ENCODE measurements around the gene BMP6.
A peak's percentile ranks its signal among the peaks of the same experiment; 100 is the strongest.

BMP6 gene

GRCh38 chr6:7725849-7726415, at the start of gene BMP6:
TSS of gene BMP6 (plus strand) at chr6:7726099. CDS start at chr6:7726956, 857 bp downstream.
- peak within 1 kb of the TSS; percentile 37 for H3K4me3 Mint-ChIP-seq
- no peaks in the 10 kb centered on the region for H3K9me3 Mint-ChIP-seq
- no peaks in the 10 kb centered on the region for H3K36me3 Mint-ChIP-seq (ENCODE audit: low read depth)
- H3K27ac Mint-ChIP-seq = no peak within 1 kb of the TSS
- peaks cover 78% of the 10 kb centered on the region for H3K27me3 Mint-ChIP-seq
- H3K4me1 Mint-ChIP-seq (ENCODE audit: low read depth) = peaks cover 16% of the 10 kb centered on the region

- no peaks in the 10 kb centered on the region for H3K4me1 Mint-ChIP-seq (ENCODE audit: low read depth)
- H3K27me3 Mint-ChIP-seq = peaks cover 17% of the 10 kb centered on the region
- H3K36me3 Mint-ChIP-seq (ENCODE audit: low read depth) = no peaks in the 10 kb centered on the region
- H3K4me3 Mint-ChIP-seq = no peak overlapping the region
- no peak overlapping the region for H3K27ac Mint-ChIP-seq
- no peaks in the 10 kb centered on the region for H3K9me3 Mint-ChIP-seq
Observed at GRCh38 chr6:7677229-7677628, 48.7 kb upstream of the BMP6 start.

GRCh38 chr6:7680393-7681075, 45.4 kb upstream of the BMP6 start:
- Mint-ChIP-seq H3K4me1 (ENCODE audit: low read depth) (no peaks in the 10 kb centered on the region), H3K36me3 (ENCODE audit: low read depth) (no peaks in the 10 kb centered on the region), H3K27me3 (peaks cover 21% of the 10 kb centered on the region), H3K27ac (no peak overlapping the region), H3K4me3 (no peak overlapping the region), H3K9me3 (no peaks in the 10 kb centered on the region)

GRCh38 chr6:7681449-7681848, 44.5 kb upstream of the BMP6 start:
- Mint-ChIP-seq H3K27me3 (peaks cover 22% of the 10 kb centered on the region), H3K36me3 (ENCODE audit: low read depth) (no peaks in the 10 kb centered on the region), H3K27ac (no peak overlapping the region), H3K9me3 (no peaks in the 10 kb centered on the region), H3K4me3 (no peak overlapping the region), H3K4me1 (ENCODE audit: low read depth) (no peaks in the 10 kb centered on the region)

- Mint-ChIP-seq H3K27me3 (peaks cover 38% of the 10 kb centered on the region), H3K4me1 (ENCODE audit: low read depth) (no peaks in the 10 kb centered on the region), H3K36me3 (ENCODE audit: low read depth) (no peaks in the 10 kb centered on the region), H3K4me3 (no peak overlapping the region), H3K27ac (no peak overlapping the region), H3K9me3 (no peaks in the 10 kb centered on the region)
Observed at GRCh38 chr6:7684076-7684475, 41.8 kb upstream of the BMP6 start.

- Mint-ChIP-seq H3K4me3 (no peak overlapping the region), H3K4me1 (ENCODE audit: low read depth) (no peaks in the 10 kb centered on the region), H3K27ac (no peak overlapping the region), H3K27me3 (peaks cover 41% of the 10 kb centered on the region), H3K36me3 (ENCODE audit: low read depth) (no peaks in the 10 kb centered on the region), H3K9me3 (no peaks in the 10 kb centered on the region)
Observed at GRCh38 chr6:7684843-7685242, 41.1 kb upstream of the BMP6 start.

GRCh38 chr6:7685276-7685675, 40.6 kb upstream of the BMP6 start:
- H3K9me3 Mint-ChIP-seq = no peaks in the 10 kb centered on the region
- H3K27me3 Mint-ChIP-seq = peaks cover 44% of the 10 kb centered on the region
- no peak overlapping the region for H3K27ac Mint-ChIP-seq

GRCh38 chr6:7687145-7688111, 38.5 kb upstream of the BMP6 start:
- H3K9me3 Mint-ChIP-seq = no peaks in the 10 kb centered on the region
- no peak overlapping the region for H3K27ac Mint-ChIP-seq
- no peaks in the 10 kb centered on the region for H3K36me3 Mint-ChIP-seq (ENCODE audit: low read depth)
- peaks cover 3% of the 10 kb centered on the region for H3K4me1 Mint-ChIP-seq (ENCODE audit: low read depth)
- H3K4me3 Mint-ChIP-seq = no peak overlapping the region
- peaks cover 44% of the 10 kb centered on the region for H3K27me3 Mint-ChIP-seq

More at GRCh38 chr6:7685276-7685675, 40.6 kb upstream of the BMP6 start:
- Mint-ChIP-seq H3K36me3 (ENCODE audit: low read depth) (no peaks in the 10 kb centered on the region), H3K4me1 (ENCODE audit: low read depth) (no peaks in the 10 kb centered on the region), H3K4me3 (no peak overlapping the region)

- Mint-ChIP-seq H3K36me3 (ENCODE audit: low read depth) (no peaks in the 10 kb centered on the region), H3K27ac (no peak overlapping the region), H3K4me1 (ENCODE audit: low read depth) (peaks cover 4% of the 10 kb centered on the region), H3K9me3 (no peaks in the 10 kb centered on the region), H3K27me3 (peaks cover 39% of the 10 kb centered on the region), H3K4me3 (no peak overlapping the region)
Observed at GRCh38 chr6:7691021-7691420, 34.9 kb upstream of the BMP6 start.

GRCh38 chr6:7691675-7692452, 34.0 kb upstream of the BMP6 start:
- no peaks in the 10 kb centered on the region for H3K9me3 Mint-ChIP-seq
- peaks cover 4% of the 10 kb centered on the region for H3K4me1 Mint-ChIP-seq (ENCODE audit: low read depth)
- H3K4me3 Mint-ChIP-seq = no peak overlapping the region
- H3K27ac Mint-ChIP-seq = no peak overlapping the region
- no peaks in the 10 kb centered on the region for H3K36me3 Mint-ChIP-seq (ENCODE audit: low read depth)
- H3K27me3 Mint-ChIP-seq = peaks cover 39% of the 10 kb centered on the region

GRCh38 chr6:7692453-7692784, 33.5 kb upstream of the BMP6 start:
- no peak overlapping the region for H3K27ac Mint-ChIP-seq
- H3K36me3 Mint-ChIP-seq (ENCODE audit: low read depth) = no peaks in the 10 kb centered on the region
- H3K4me3 Mint-ChIP-seq = no peak overlapping the region
- H3K27me3 Mint-ChIP-seq = peaks cover 39% of the 10 kb centered on the region
- no peaks in the 10 kb centered on the region for H3K9me3 Mint-ChIP-seq
- H3K4me1 Mint-ChIP-seq (ENCODE audit: low read depth) = peaks cover 8% of the 10 kb centered on the region

GRCh38 chr6:7693827-7694226, 32.1 kb upstream of the BMP6 start:
- Mint-ChIP-seq H3K27me3 (peaks cover 25% of the 10 kb centered on the region), H3K4me3 (no peak overlapping the region), H3K36me3 (ENCODE audit: low read depth) (no peaks in the 10 kb centered on the region), H3K4me1 (ENCODE audit: low read depth) (peaks cover 20% of the 10 kb centered on the region), H3K9me3 (no peaks in the 10 kb centered on the region), H3K27ac (no peak overlapping the region)

- H3K27me3 Mint-ChIP-seq = peaks cover 4% of the 10 kb centered on the region
- H3K36me3 Mint-ChIP-seq (ENCODE audit: low read depth) = no peaks in the 10 kb centered on the region
- H3K4me3 Mint-ChIP-seq = no peak overlapping the region
- H3K27ac Mint-ChIP-seq = no peak overlapping the region
- H3K9me3 Mint-ChIP-seq = no peaks in the 10 kb centered on the region
- H3K4me1 Mint-ChIP-seq (ENCODE audit: low read depth) = peaks cover 20% of the 10 kb centered on the region
Observed at GRCh38 chr6:7696061-7696460, 29.8 kb upstream of the BMP6 start.

GRCh38 chr6:7697432-7697819, 28.5 kb upstream of the BMP6 start:
- Mint-ChIP-seq H3K4me1 (ENCODE audit: low read depth) (peaks cover 18% of the 10 kb centered on the region), H3K9me3 (no peaks in the 10 kb centered on the region), H3K4me3 (no peak overlapping the region), H3K27me3 (peaks cover 1% of the 10 kb centered on the region), H3K27ac (peak overlapping the region; percentile 81), H3K36me3 (ENCODE audit: low read depth) (no peaks in the 10 kb centered on the region)
